Activated T-helper 1 cell treated with anti-CD3 and anti-CD28 coated beads, Interleukin-2, amount 50 U/mL, for 16 hours (primary cell): ENCODE data around the gene KRTAP5-4.
"Not testable (repeated sequence)": the region's sequence is repeated elsewhere in the genome, so short reads cannot be mapped to it uniquely, and the experiment has no call there.

Experiments used
- DNase-seq, 2 donors: peaks; one replicate each; pipeline ENCODE4 v3.0.0-alpha.2; 2020; ENCODE audit warnings: low read depth in 1 of 2, low spot score in 1 of 2

KRTAP5-4 gene

GRCh38 chr11:1639102-1639620 is 17.2 kb upstream of the KRTAP5-4 start:
- DNase-seq = no peak

GRCh38 chr11:1638344-1638743 is 16.4 kb upstream of the KRTAP5-4 start:
- DNase-seq = no peak

- DNase-seq = no peak
Observed at GRCh38 chr11:1637628-1638027, 15.7 kb upstream of the KRTAP5-4 start.

- DNase-seq = no peak
Observed at GRCh38 chr11:1636291-1636950, 14.5 kb upstream of the KRTAP5-4 start.

GRCh38 chr11:1633864-1634263 is 11.9 kb upstream of the KRTAP5-4 start:
- no peak for DNase-seq

- DNase-seq = no peak
Observed at GRCh38 chr11:1632053-1632714, 10.2 kb upstream of the KRTAP5-4 start.

GRCh38 chr11:1631066-1631568 is 9.2 kb upstream of the KRTAP5-4 start:
- no peak for DNase-seq

- no peak for DNase-seq
Observed at GRCh38 chr11:1630271-1630670, 8.3 kb upstream of the KRTAP5-4 start.

GRCh38 chr11:1629326-1630185 is 7.6 kb upstream of the KRTAP5-4 start, which contains the start of gene KRTAP5-5:
TSS of gene KRTAP5-5 (plus strand) at chr11:1629775. CDS start at chr11:1629841, 66 bp downstream.
- no peak for DNase-seq

- peak; percentile 41 to 49 for DNase-seq
Observed at GRCh38 chr11:1628506-1629325, 6.8 kb upstream of the KRTAP5-4 start.

GRCh38 chr11:1625541-1625940 is 3.6 kb upstream of the KRTAP5-4 start:
- DNase-seq = no peak

- no peak for DNase-seq
Observed at GRCh38 chr11:1624621-1625020, 2.7 kb upstream of the KRTAP5-4 start.

GRCh38 chr11:1623716-1624115 is 1.8 kb upstream of the KRTAP5-4 start:
- no peak for DNase-seq

GRCh38 chr11:1619449-1619848 is 2.5 kb downstream of the KRTAP5-4 start:
- no peak for DNase-seq

- DNase-seq = no peak
Observed at GRCh38 chr11:1618231-1618630, 3.7 kb downstream of the KRTAP5-4 start.

GRCh38 chr11:1608363-1608762 is 13.6 kb downstream of the KRTAP5-4 start, which contains the start of gene KRTAP5-3:
TSS of gene KRTAP5-3 (minus strand) at chr11:1608463. CDS start at chr11:1608385, 78 bp downstream.
- DNase-seq = no peak

GRCh38 chr11:1607901-1608300 is 14.0 kb downstream of the KRTAP5-4 start:
- DNase-seq = not testable (repeated sequence)

GRCh38 chr11:1607156-1607845 is 14.6 kb downstream of the KRTAP5-4 start:
- DNase-seq = not testable (repeated sequence)

GRCh38 chr11:1605923-1606322 is 16.0 kb downstream of the KRTAP5-4 start:
- DNase-seq = not testable (repeated sequence)

- no peak for DNase-seq
Observed at GRCh38 chr11:1604711-1605110, 17.2 kb downstream of the KRTAP5-4 start.
